H9 (cell line): ENCODE data around the gene SNAPC2. TPM values are rescaled to one million over a fixed set of nuclear protein-coding genes. Genes with fewer than 3 reads are reported as not detected.

Experiments
- DNase-seq: peaks from one replicate; pipeline ENCODE4 v3.0.0-alpha.2; 2017
- H2AFZ ChIP-seq: one replicate; pipeline ENCODE4 v1.6.1; 2013; ENCODE audit warnings: mild to moderate bottlenecking, low read length, control low read depth, moderate library complexity
- H2AK5ac ChIP-seq: 2 replicates; pipeline ENCODE4 v1.6.1; 2013; ENCODE audit warnings: low read length, control low read depth, mixed read lengths; ENCODE audit not compliant: insufficient read length
- H2BK120ac ChIP-seq: one replicate; pipeline ENCODE4 v1.6.1; 2013; ENCODE audit warnings: low read depth, mild to moderate bottlenecking, low read length, control low read depth, inconsistent platforms; ENCODE audit not compliant: poor library complexity, severe bottlenecking
- H2BK12ac ChIP-seq: 2 replicates; pipeline ENCODE4 v1.6.1; 2013; ENCODE audit warnings: low read length, control low read depth, mixed read lengths, low read depth; ENCODE audit not compliant: insufficient read length
- H2BK15ac ChIP-seq: 2 replicates; pipeline ENCODE4 v1.6.1; 2013; ENCODE audit warnings: low read depth, low read length, control low read depth
- H2BK20ac ChIP-seq: one replicate; pipeline ENCODE4 v1.6.1; 2013; ENCODE audit warnings: low read depth, mild to moderate bottlenecking, low read length, control low read depth, inconsistent platforms; ENCODE audit not compliant: poor library complexity, severe bottlenecking
- H2BK5ac ChIP-seq: 2 replicates; pipeline ENCODE4 v1.6.1; 2013; ENCODE audit warnings: low read length, control low read depth, mixed read lengths; ENCODE audit not compliant: insufficient read length
- H3K14ac ChIP-seq: 2 replicates; pipeline ENCODE4 v1.6.1; 2013; ENCODE audit warnings: low read length, control low read depth; ENCODE audit not compliant: insufficient read depth
- H3K18ac ChIP-seq: 2 replicates; pipeline ENCODE4 v1.6.1; 2013; ENCODE audit warnings: low read depth, mild to moderate bottlenecking, mixed read lengths, low read length, control low read depth; ENCODE audit not compliant: insufficient read length
- H3K23ac ChIP-seq: 2 replicates; pipeline ENCODE4 v1.6.1; 2013; ENCODE audit warnings: low read length, control low read depth, mixed read lengths, low read depth; ENCODE audit not compliant: insufficient read length
- H3K23me2 ChIP-seq: 2 replicates; pipeline ENCODE4 v1.6.1; 2013; ENCODE audit warnings: low read depth, mild to moderate bottlenecking, mixed read lengths, low read length, control low read depth; ENCODE audit not compliant: insufficient read length, poor library complexity, severe bottlenecking
- H3K27ac ChIP-seq: 2 replicates; pipeline ENCODE4 v1.5.1; 2013; ENCODE audit warnings: low read length, control low read depth, mixed read lengths, low read depth; ENCODE audit not compliant: insufficient read length
- H3K27me3 ChIP-seq: 2 replicates; pipeline ENCODE4 v1.6.1; 2013; ENCODE audit warnings: low read length, control low read depth, inconsistent platforms; ENCODE audit not compliant: insufficient read depth
- H3K4ac ChIP-seq: 2 replicates; pipeline ENCODE4 v1.6.1; 2013; ENCODE audit warnings: low read depth, mild to moderate bottlenecking, control low read depth, inconsistent platforms, low read length, moderate library complexity
- H3K4me1 ChIP-seq: 2 replicates; pipeline ENCODE4 v1.6.1; 2013; ENCODE audit warnings: low read length, control low read depth, inconsistent platforms; ENCODE audit not compliant: insufficient read depth
- H3K4me2 ChIP-seq: 2 replicates; pipeline ENCODE4 v1.6.1; 2013; ENCODE audit warnings: low read length, control low read depth, mixed read lengths; ENCODE audit not compliant: insufficient read length, insufficient read depth
- H3K56ac ChIP-seq: 2 replicates; pipeline ENCODE4 v1.6.1; 2013; ENCODE audit warnings: low read depth, mild to moderate bottlenecking, mixed read lengths, low read length, control low read depth; ENCODE audit not compliant: insufficient read length
- H3K79me1 ChIP-seq: 2 replicates; pipeline ENCODE4 v1.6.1; 2013; ENCODE audit warnings: low read depth, mild to moderate bottlenecking, moderate library complexity, low read length, control low read depth, inconsistent platforms; ENCODE audit not compliant: insufficient read depth, poor library complexity, severe bottlenecking
- H3K79me2 ChIP-seq: 2 replicates; pipeline ENCODE4 v1.6.1; 2013; ENCODE audit warnings: low read length, control low read depth, inconsistent platforms; ENCODE audit not compliant: insufficient read depth
- H3K9ac ChIP-seq: 2 replicates; pipeline ENCODE4 v1.6.1; 2013; ENCODE audit warnings: low read length, control low read depth, mixed read lengths; ENCODE audit not compliant: insufficient read length; ENCODE audit errors: extremely low read depth
- H3K9me3 ChIP-seq: one replicate; pipeline ENCODE4 v1.6.1; 2013; ENCODE audit warnings: low read depth, low read length, inconsistent platforms; ENCODE audit not compliant: control insufficient read depth
- H3T11ph ChIP-seq: one replicate; pipeline ENCODE4 v1.6.1; 2013; ENCODE audit warnings: mild to moderate bottlenecking, low read length, control low read depth, inconsistent platforms
- H4K20me1 ChIP-seq: one replicate; pipeline ENCODE4 v1.6.1; 2013; ENCODE audit not compliant: control insufficient read depth, insufficient read length, insufficient read depth
- H4K5ac ChIP-seq: 2 replicates; pipeline ENCODE4 v1.6.1; 2013; ENCODE audit warnings: low read depth, mild to moderate bottlenecking, mixed read lengths, low read length, control low read depth; ENCODE audit not compliant: insufficient read length
- H4K8ac ChIP-seq: replicated peaks from 2 replicates; pipeline ENCODE4 v1.6.1; 2013; ENCODE audit warnings: low read length, control low read depth, mixed read lengths, low read depth; ENCODE audit not compliant: insufficient read length
- H4K91ac ChIP-seq: 2 replicates; pipeline ENCODE4 v1.6.1; 2013; ENCODE audit warnings: low read depth, mild to moderate bottlenecking, moderate library complexity, mixed read lengths, low read length, control low read depth; ENCODE audit not compliant: insufficient read length
- H3K27ac Mint-ChIP-seq, 3 experiments: 2 replicates in 2 of 3; 3 replicates in 1 of 3; pipeline ENCODE4 v1.8.0; 2020 to 2021; ENCODE audit warnings: mixed read lengths in 3 of 3, mild to moderate bottlenecking in 1 of 3, moderate library complexity in 1 of 3
- H3K27me3 Mint-ChIP-seq: 2 replicates; pipeline ENCODE4 v1.8.0; 2021; ENCODE audit warnings: low read depth, mild to moderate bottlenecking, moderate library complexity, mixed read lengths
- H3K36me3 Mint-ChIP-seq, 3 experiments: 2 replicates in 2 of 3; 3 replicates in 1 of 3; pipeline ENCODE4 v1.8.0; 2020 to 2021; ENCODE audit warnings: low read depth in 3 of 3, mixed read lengths in 3 of 3; ENCODE audit not compliant: insufficient read depth in 1 of 3
- H3K4me1 Mint-ChIP-seq, 2 experiments: 2 replicates each; pipeline ENCODE4 v1.8.0; 2020; ENCODE audit warnings: mixed read lengths in 2 of 2
- H3K4me3 Mint-ChIP-seq, 2 experiments: 2 replicates in 1 of 2; 3 replicates in 1 of 2; pipeline ENCODE4 v1.8.0; 2020 to 2021; ENCODE audit warnings: mild to moderate bottlenecking in 2 of 2, mixed read lengths in 2 of 2, moderate library complexity in 1 of 2
- H3K9me3 Mint-ChIP-seq, 2 experiments: 2 replicates in 1 of 2; 3 replicates in 1 of 2; pipeline ENCODE4 v1.8.0; 2020; ENCODE audit warnings: mild to moderate bottlenecking in 2 of 2, mixed read lengths in 2 of 2, moderate library complexity in 1 of 2
- CTCF ChIP-seq: fragments of 200-600 bp; sonication (generic); conservative IDR thresholded peaks from 3 replicates; pipeline ENCODE4 v1.8.0; 2021; ENCODE audit warnings: antibody characterized with exemption, mild to moderate bottlenecking
- WGBS: extraction: QIAGEN DNeasy Blood & Tissue Kit; methylation state at CpG from one replicate; pipeline ENCODE4 v1.1.7; 2013; ENCODE audit warnings: missing lambda C conversion rate, low lambda C conversion rate, mixed read lengths; ENCODE audit not compliant: insufficient read length; ENCODE audit errors: extremely low coverage; 5-methylcytosine and 5-hydroxymethylcytosine counted together
- total RNA-seq: library from RNA; stranded (reverse); gene quantifications from 2 replicates; pipeline ENCODE4 v1.2.1, GENCODE V29; 2021

The SNAPC2 gene
- total RNA-seq, 1 experiment from 2014 or later, result 17.8 TPM

- no peaks in the 10 kb centered on the region for H3K9me3 Mint-ChIP-seq
- H3K18ac ChIP-seq, result no peak overlapping the region
- H3K27ac Mint-ChIP-seq, result no peak overlapping the region
- no peak overlapping the region for H4K8ac ChIP-seq
- no peaks in the 10 kb centered on the region for H3K9me3 ChIP-seq
- H3K4me1 ChIP-seq, result no peaks in the 10 kb centered on the region
- no peak overlapping the region for H3K9ac ChIP-seq
- peaks cover 0 to 4% of the 10 kb centered on the region in 2 experiments; a peak in 1 of 4 replicates for H3K4me1 Mint-ChIP-seq
- H2BK5ac ChIP-seq, result no peak overlapping the region
- no peak overlapping the region for H2AK5ac ChIP-seq
- no peak overlapping the region for H3T11ph ChIP-seq
- H3K27me3 Mint-ChIP-seq, result no peaks in the 10 kb centered on the region
- H2BK15ac ChIP-seq, result no peak overlapping the region
- H3K56ac ChIP-seq, result no peak overlapping the region
- H2AFZ ChIP-seq, result no peak overlapping the region
- no peaks in the 10 kb centered on the region for H3K79me1 ChIP-seq
- no peak for TF ChIP-seq CTCF
- no peak overlapping the region for H4K91ac ChIP-seq
- H3K4me2 ChIP-seq, result no peak overlapping the region
- H3K23me2 ChIP-seq, result no peaks in the 10 kb centered on the region
- WGBS, result no CpG with 5 or more reads among the region's 32 CpGs
- H4K5ac ChIP-seq, result no peak overlapping the region
- peaks cover 23 to 76% (median 55%) of the 10 kb centered on the region in 3 experiments; a peak in 6 of 7 replicates for H3K36me3 Mint-ChIP-seq
- no peak overlapping the region for H2BK120ac ChIP-seq
- H3K23ac ChIP-seq, result no peak overlapping the region
- no peak overlapping the region for H2BK12ac ChIP-seq
- no peak overlapping the region for H3K27ac ChIP-seq
- no peak overlapping the region for H3K4ac ChIP-seq
- H2BK20ac ChIP-seq, result no peak overlapping the region
- no peak for DNase-seq
- no peak overlapping the region for H3K14ac ChIP-seq
- H3K27me3 ChIP-seq, result no peaks in the 10 kb centered on the region
- no peaks in the 10 kb centered on the region for H4K20me1 ChIP-seq
- no peaks in the 10 kb centered on the region for H3K79me2 ChIP-seq
- H3K4me3 Mint-ChIP-seq, result no peak overlapping the region
Measured at GRCh38 chr19:7932276-7932929, 12.3 kb downstream of the SNAPC2 start.
